BLaER1 (cell line): Measurements from ENCODE around the gene GDI2.

Source experiments
- H3K27ac ChIP-seq: shearing (Covaris generic); formaldehyde crosslinking; 2 replicates; pipeline ENCODE4 v1.8.1; 2022
- H3K27me3 ChIP-seq: shearing (Covaris generic); formaldehyde crosslinking; 2 replicates; pipeline ENCODE4 v1.8.1; 2022
- H3K36me3 ChIP-seq: shearing (Covaris generic); formaldehyde crosslinking; 2 replicates; pipeline ENCODE4 v1.8.1; 2022
- H3K4me1 ChIP-seq: shearing (Covaris generic); formaldehyde crosslinking; 2 replicates; pipeline ENCODE4 v1.8.1; 2022
- H3K4me2 ChIP-seq: shearing (Covaris generic); formaldehyde crosslinking; 2 replicates; pipeline ENCODE4 v1.8.1; 2022
- H3K4me3 ChIP-seq: shearing (Covaris generic); formaldehyde crosslinking; 2 replicates; pipeline ENCODE4 v1.8.1; 2022
- H3K9ac ChIP-seq: shearing (Covaris generic); formaldehyde crosslinking; 2 replicates; pipeline ENCODE4 v1.8.1; 2022
- H3K9me3 ChIP-seq: shearing (Covaris generic); formaldehyde crosslinking; 2 replicates; pipeline ENCODE4 v1.8.1; 2022
- H4K20me1 ChIP-seq: shearing (Covaris generic); formaldehyde crosslinking; 2 replicates; pipeline ENCODE4 v1.8.1; 2022
- Cebpa-rat ChIP-seq: shearing (Covaris generic); IDR thresholded peaks from 2 replicates; pipeline ENCODE4 v1.8.1; 2022

The GDI2 gene

DNA sequence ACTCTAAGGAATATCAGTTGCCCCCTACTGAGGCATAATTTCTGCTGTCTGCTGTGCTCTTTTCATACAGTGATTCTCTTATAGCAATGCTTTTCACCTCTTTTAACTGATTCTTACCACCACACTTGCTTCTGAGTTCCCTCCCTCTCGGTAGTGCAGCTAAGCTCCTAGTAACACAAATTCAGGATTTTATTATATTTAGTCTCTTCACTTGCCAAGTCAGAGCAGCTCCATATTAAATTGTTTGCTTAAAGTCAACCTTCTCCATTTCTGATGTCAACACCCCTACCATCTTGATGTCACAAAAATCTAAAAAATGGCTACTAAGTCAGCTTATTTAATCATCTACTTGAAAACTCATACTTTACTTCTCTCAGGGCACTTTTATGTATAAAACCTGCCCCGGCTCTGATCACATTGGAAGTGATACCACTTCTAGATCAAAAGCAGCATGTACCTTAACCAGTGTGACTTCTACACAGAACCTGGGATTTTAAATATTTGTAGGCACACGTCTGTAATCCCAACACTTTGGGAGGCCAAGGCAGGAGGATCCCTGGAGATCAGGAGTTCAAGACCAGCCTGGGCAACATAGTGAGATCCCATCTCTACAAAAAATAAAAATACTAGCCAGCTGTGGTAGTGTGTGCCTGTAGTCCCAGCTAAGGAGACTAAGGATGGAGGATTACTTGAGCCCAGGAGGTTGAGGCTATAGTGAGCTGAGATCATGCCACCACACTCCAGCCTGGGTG, 55.3 kb downstream of the GDI2 start:
- peaks cover 23% of the 10 kb centered on the region for H4K20me1 ChIP-seq
- H3K9me3 ChIP-seq = no peaks in the 10 kb centered on the region
- no peak overlapping the region for H3K4me2 ChIP-seq
- H3K36me3 ChIP-seq = peaks cover 89% of the 10 kb centered on the region
- no peaks in the 10 kb centered on the region for H3K4me1 ChIP-seq
- no peaks in the 10 kb centered on the region for H3K27me3 ChIP-seq
- no peak overlapping the region for H3K27ac ChIP-seq
- no peak overlapping the region for H3K4me3 ChIP-seq
- no peak overlapping the region for H3K9ac ChIP-seq
- no peak for TF ChIP-seq Cebpa-rat

- H4K20me1 ChIP-seq = peaks cover 57% of the 10 kb centered on the region
These were observed 60.8 kb downstream of the GDI2 start for GRCh38 chr10:5752301-5752871.

DNA sequence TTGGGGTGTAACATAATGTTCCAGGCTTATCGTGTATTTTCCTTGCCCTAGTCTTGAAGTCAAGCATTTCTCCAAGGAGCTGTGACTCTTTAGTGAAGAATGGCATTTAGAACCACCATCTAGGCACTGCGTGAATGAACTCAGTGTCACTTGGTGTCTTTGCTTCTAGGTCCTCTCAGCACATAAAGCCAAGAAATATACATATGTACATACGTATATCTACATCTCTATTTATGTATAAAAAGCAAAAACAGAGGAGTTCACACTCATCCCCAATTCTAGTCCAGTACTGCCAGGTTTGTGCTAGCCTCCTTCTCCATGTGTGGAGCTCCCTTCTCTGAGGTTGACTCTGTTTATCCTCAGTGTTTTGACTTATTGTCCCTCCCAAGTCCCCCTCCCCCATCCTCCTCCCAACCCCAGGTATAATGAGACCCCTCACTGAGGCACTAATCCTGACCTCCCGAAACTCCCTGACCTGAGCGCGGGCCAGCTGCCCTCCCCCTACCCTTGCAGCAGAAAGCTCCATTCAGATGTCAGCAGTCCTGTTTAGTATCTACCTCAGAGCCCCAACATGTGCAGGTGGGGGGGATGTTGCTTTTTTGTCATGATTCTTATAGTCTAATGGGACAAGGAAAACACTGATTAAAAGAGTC, 61.5 kb downstream of the GDI2 start:
- no peaks in the 10 kb centered on the region for H3K9me3 ChIP-seq
- H3K4me3 ChIP-seq = no peak overlapping the region
- no peak overlapping the region for H3K9ac ChIP-seq
- H3K27ac ChIP-seq = no peak overlapping the region
- TF ChIP-seq Cebpa-rat = no peak
- no peak overlapping the region for H3K4me2 ChIP-seq
- H3K36me3 ChIP-seq = peaks cover 88% of the 10 kb centered on the region
- H4K20me1 ChIP-seq = peaks cover 51% of the 10 kb centered on the region
- no peaks in the 10 kb centered on the region for H3K27me3 ChIP-seq
- no peaks in the 10 kb centered on the region for H3K4me1 ChIP-seq

More at GRCh38 chr10:5752301-5752871, 60.8 kb downstream of the GDI2 start:
- Histone ChIP-seq H3K27me3 (no peaks in the 10 kb centered on the region), H3K4me1 (no peaks in the 10 kb centered on the region), H3K9me3 (no peaks in the 10 kb centered on the region), H3K27ac (no peak overlapping the region), H3K36me3 (peaks cover 88% of the 10 kb centered on the region), H3K4me2 (no peak overlapping the region), H3K4me3 (no peak overlapping the region), H3K9ac (no peak overlapping the region)
- no peak for TF ChIP-seq Cebpa-rat

DNA sequence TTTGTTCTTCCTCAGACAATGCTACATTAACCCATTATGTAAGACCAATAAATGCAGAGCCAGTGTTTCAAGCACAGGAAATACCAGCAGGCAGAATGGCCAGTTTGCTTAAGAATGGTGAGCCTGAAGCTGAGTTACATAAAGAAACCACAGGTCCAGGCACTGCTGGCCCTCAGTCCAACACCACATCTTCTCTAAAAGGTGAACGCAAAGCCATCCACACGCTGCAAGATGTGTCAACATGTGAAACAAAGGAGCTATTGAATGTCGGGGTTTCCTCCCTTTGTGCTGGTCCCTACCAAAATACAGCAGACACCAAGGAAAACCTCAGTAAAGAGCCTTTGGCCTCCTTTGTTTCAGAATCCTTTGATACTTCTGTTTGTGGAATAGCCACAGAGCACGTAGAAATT, 64.8 kb downstream of the GDI2 start:
- peaks cover 88% of the 10 kb centered on the region for H3K36me3 ChIP-seq
- no peak overlapping the region for H3K27ac ChIP-seq
- no peak overlapping the region for H3K9ac ChIP-seq
- no peaks in the 10 kb centered on the region for H3K4me1 ChIP-seq
- no peaks in the 10 kb centered on the region for H3K9me3 ChIP-seq
- H3K4me2 ChIP-seq = no peak overlapping the region
- peaks cover 37% of the 10 kb centered on the region; the same call in 1 of the 2 replicates for H4K20me1 ChIP-seq
- TF ChIP-seq Cebpa-rat = no peak
- H3K4me3 ChIP-seq = no peak overlapping the region
- H3K27me3 ChIP-seq = no peaks in the 10 kb centered on the region

DNA sequence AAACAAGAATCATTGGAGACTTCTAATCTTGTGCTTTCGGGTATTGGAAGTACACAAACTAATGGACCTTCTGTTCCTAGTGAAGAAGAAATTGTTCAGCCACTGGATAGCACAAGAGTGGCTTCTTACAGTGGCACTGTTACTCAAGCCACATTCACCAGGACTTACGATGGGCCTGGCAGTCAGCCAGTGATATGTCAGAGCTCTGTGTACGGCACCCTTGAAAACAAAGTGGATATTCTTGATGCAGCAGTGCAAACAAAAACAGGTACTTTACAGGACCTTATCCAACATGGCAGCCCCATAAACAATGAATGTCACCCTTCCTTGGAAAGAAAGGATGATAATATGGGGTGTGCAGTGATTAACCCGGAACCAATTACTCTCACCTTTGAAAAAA, 67.0 kb downstream of the GDI2 start:
- Histone ChIP-seq H3K27ac (no peak overlapping the region), H3K9me3 (no peaks in the 10 kb centered on the region), H3K4me3 (no peak overlapping the region), H3K36me3 (peaks cover 87% of the 10 kb centered on the region), H4K20me1 (peaks cover 20% of the 10 kb centered on the region; the same call in 1 of the 2 replicates), H3K4me1 (peaks cover 3% of the 10 kb centered on the region), H3K9ac (no peak overlapping the region), H3K4me2 (no peak overlapping the region), H3K27me3 (no peaks in the 10 kb centered on the region)
- no peak for TF ChIP-seq Cebpa-rat

DNA sequence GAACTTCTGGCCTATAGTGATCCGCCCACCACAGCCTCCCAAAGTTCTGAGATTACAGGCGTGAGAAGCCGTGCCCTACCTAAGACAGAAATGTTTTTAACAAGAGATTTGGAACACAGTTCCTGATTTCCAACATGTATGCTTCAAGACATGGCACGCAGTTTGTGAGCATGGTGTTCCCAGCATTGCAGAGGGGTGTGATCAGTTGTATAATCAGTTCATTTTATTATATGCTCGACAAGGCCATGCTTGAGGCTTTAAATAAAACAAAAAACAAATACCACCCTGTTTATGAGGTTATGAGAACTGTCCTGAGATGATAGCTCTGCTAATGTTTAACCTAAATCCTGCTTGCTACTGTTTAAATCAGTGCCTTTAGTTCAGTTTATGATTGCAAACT, 68.4 kb downstream of the GDI2 start:
- Histone ChIP-seq H3K27me3 (no peaks in the 10 kb centered on the region), H3K36me3 (peaks cover 94% of the 10 kb centered on the region), H3K9ac (no peak overlapping the region), H4K20me1 (peaks cover 7% of the 10 kb centered on the region; the same call in 1 of the 2 replicates), H3K27ac (no peak overlapping the region), H3K4me3 (no peak overlapping the region), H3K4me1 (peaks cover 9% of the 10 kb centered on the region), H3K4me2 (no peak overlapping the region), H3K9me3 (no peaks in the 10 kb centered on the region)
- no peak for TF ChIP-seq Cebpa-rat

- Histone ChIP-seq H3K4me1 (peaks cover 9% of the 10 kb centered on the region), H3K9me3 (no peaks in the 10 kb centered on the region), H3K27ac (no peak overlapping the region), H3K4me3 (no peak overlapping the region), H3K9ac (no peak overlapping the region), H3K36me3 (peaks cover 88% of the 10 kb centered on the region), H4K20me1 (no peaks in the 10 kb centered on the region; the same call in 1 of the 2 replicates), H3K27me3 (no peaks in the 10 kb centered on the region), H3K4me2 (no peak overlapping the region)
- TF ChIP-seq Cebpa-rat = no peak
These were observed 69.5 kb downstream of the GDI2 start for GRCh38 chr10:5743736-5744135.

GRCh38 chr10:5742116-5742515, 71.1 kb downstream of the GDI2 start:
- peaks cover 76% of the 10 kb centered on the region for H3K36me3 ChIP-seq
- no peaks in the 10 kb centered on the region for H3K9me3 ChIP-seq
- H3K27ac ChIP-seq = no peak overlapping the region
- no peak overlapping the region for H3K4me2 ChIP-seq
- H3K27me3 ChIP-seq = no peaks in the 10 kb centered on the region
- peaks cover 11% of the 10 kb centered on the region for H3K4me1 ChIP-seq
- no peaks in the 10 kb centered on the region; the same call in 1 of the 2 replicates for H4K20me1 ChIP-seq
- TF ChIP-seq Cebpa-rat = no peak
- no peak overlapping the region for H3K9ac ChIP-seq
- no peak overlapping the region for H3K4me3 ChIP-seq

GRCh38 chr10:5741276-5741675, 72.0 kb downstream of the GDI2 start:
- TF ChIP-seq Cebpa-rat = no peak
- H3K36me3 ChIP-seq = peaks cover 70% of the 10 kb centered on the region
- peaks cover 15% of the 10 kb centered on the region for H3K4me1 ChIP-seq
- H4K20me1 ChIP-seq = no peaks in the 10 kb centered on the region; the same call in 1 of the 2 replicates
- no peaks in the 10 kb centered on the region for H3K27me3 ChIP-seq
- H3K9ac ChIP-seq = no peak overlapping the region
- no peak overlapping the region for H3K4me3 ChIP-seq
- no peak overlapping the region for H3K4me2 ChIP-seq
- H3K27ac ChIP-seq = no peak overlapping the region
- no peaks in the 10 kb centered on the region for H3K9me3 ChIP-seq

GRCh38 chr10:5738427-5738826, 74.8 kb downstream of the GDI2 start:
- H3K4me3 ChIP-seq = no peak overlapping the region
- H3K9ac ChIP-seq = no peak overlapping the region
- H3K36me3 ChIP-seq = peaks cover 61% of the 10 kb centered on the region
- H3K9me3 ChIP-seq = no peaks in the 10 kb centered on the region
- H3K4me1 ChIP-seq = peaks cover 15% of the 10 kb centered on the region
- H3K27ac ChIP-seq = no peak overlapping the region
- no peaks in the 10 kb centered on the region for H3K27me3 ChIP-seq
- no peak overlapping the region for H3K4me2 ChIP-seq
- peaks cover 8% of the 10 kb centered on the region; the same call in 1 of the 2 replicates for H4K20me1 ChIP-seq
- no peak for TF ChIP-seq Cebpa-rat
